Activated T-helper 1 cell treated with anti-CD3 and anti-CD28 coated beads, Interleukin-12 subunit alpha, Interleukin-12 subunit beta, Interleukin-2, Interleukin-4 antibody, amounts not matched to agents 30 ng/mL and 10 ng/mL and 1 ng/mL, durations not matched to agents 14 hours and 24 hours and 36 hours (primary cell): Measurements from ENCODE around the gene VIPR2. TPM values are rescaled to one million over a fixed set of nuclear protein-coding genes. Genes with fewer than 3 reads are reported as not detected.
"Not testable (repeated sequence)": the region's sequence is repeated elsewhere in the genome, so short reads cannot be mapped to it uniquely, and the experiment has no call there.

Experiments used
- DNase-seq: peaks from one replicate; pipeline ENCODE4 v3.0.0; 2021; ENCODE audit warnings: low spot score
- H3K27ac Mint-ChIP-seq: one replicate; pipeline ENCODE4 v1.8.0; 2021; ENCODE audit warnings: mild to moderate bottlenecking, mixed read lengths
- H3K27me3 Mint-ChIP-seq: one replicate; pipeline ENCODE4 v1.8.0; 2022; ENCODE audit warnings: mild to moderate bottlenecking, moderate library complexity, mixed read lengths; ENCODE audit not compliant: insufficient read depth
- H3K36me3 Mint-ChIP-seq: one replicate; pipeline ENCODE4 v1.8.0; 2021; ENCODE audit warnings: low read depth, mixed read lengths
- H3K4me1 Mint-ChIP-seq: one replicate; pipeline ENCODE4 v1.8.0; 2021; ENCODE audit warnings: low read depth, mixed read lengths
- H3K4me3 Mint-ChIP-seq: one replicate; pipeline ENCODE4 v1.8.0; 2021; ENCODE audit warnings: mild to moderate bottlenecking, moderate library complexity, mixed read lengths
- H3K9me3 Mint-ChIP-seq: one replicate; pipeline ENCODE4 v1.8.0; 2021; ENCODE audit warnings: mixed read lengths
- intact Hi-C: fragments of 100-400 bp; cut with micrococcal nuclease; formaldehyde crosslinking; loops from one replicate; pipeline ENCODE4 v1.15.1; 2024
- total RNA-seq: library from RNA; stranded (reverse); gene quantifications from 2 replicates; pipeline ENCODE4 v1.2.3, GENCODE V29; 2022

The VIPR2 gene
- total RNA-seq, 1 donor from 2014 or later = 0.70 TPM

DNA sequence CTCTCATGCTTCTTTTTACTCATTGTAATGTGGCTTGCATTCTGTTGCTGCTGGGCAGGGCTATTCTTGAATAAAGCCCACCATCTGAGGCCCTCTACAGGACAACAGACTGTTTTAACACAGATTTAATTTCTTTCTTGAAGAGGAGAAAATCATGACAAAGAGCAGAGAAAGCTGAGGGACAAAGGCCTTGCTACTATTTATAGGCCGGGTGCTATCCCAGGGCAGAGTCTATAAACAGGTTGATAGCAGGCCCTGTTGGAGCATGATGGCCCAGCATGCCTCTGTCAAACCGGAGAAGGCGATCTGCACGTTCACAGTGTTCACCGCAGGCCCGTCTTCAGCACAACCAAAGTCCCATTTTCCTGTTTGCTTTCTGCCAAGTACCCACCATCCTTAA is 3.0 kb downstream of the VIPR2 start:
- Mint-ChIP-seq H3K4me1 (no peaks in the 10 kb centered on the region), H3K4me3 (no peak overlapping the region), H3K9me3 (no peaks in the 10 kb centered on the region), H3K36me3 (no peaks in the 10 kb centered on the region), H3K27ac (peak overlapping the region; percentile 46), H3K27me3 (peaks cover 41% of the 10 kb centered on the region)
- intact Hi-C loops = loop anchor here (10.0 kb wide), 1 partner anchor 87 kb away; no protein-coding TSS in a partner anchor
- DNase-seq = no peak

DNA sequence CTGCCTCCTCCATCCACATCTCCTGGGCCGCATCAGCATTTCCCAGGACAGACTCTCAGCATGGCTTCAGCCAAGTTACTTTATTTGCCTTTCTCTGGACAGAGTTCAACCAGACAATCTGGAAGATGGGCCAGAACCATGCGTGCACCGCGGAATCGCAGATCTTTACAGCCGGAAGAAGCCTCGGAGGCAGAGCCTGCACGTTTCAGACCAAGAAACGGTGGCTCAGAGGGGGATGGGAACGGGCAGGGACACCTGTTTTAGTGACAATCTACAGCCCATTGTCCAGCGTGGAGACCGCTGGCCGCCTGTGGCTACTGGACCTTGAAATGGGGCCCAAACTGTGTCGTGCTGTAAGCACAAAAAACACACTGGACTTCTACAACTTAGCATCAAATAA is 3.5 kb downstream of the VIPR2 start:
- no peak overlapping the region for H3K4me3 Mint-ChIP-seq
- intact Hi-C loops = loop anchor here (10.0 kb wide), 1 partner anchor 86 kb away; no protein-coding TSS in a partner anchor
- no peak overlapping the region for H3K27ac Mint-ChIP-seq

DNA sequence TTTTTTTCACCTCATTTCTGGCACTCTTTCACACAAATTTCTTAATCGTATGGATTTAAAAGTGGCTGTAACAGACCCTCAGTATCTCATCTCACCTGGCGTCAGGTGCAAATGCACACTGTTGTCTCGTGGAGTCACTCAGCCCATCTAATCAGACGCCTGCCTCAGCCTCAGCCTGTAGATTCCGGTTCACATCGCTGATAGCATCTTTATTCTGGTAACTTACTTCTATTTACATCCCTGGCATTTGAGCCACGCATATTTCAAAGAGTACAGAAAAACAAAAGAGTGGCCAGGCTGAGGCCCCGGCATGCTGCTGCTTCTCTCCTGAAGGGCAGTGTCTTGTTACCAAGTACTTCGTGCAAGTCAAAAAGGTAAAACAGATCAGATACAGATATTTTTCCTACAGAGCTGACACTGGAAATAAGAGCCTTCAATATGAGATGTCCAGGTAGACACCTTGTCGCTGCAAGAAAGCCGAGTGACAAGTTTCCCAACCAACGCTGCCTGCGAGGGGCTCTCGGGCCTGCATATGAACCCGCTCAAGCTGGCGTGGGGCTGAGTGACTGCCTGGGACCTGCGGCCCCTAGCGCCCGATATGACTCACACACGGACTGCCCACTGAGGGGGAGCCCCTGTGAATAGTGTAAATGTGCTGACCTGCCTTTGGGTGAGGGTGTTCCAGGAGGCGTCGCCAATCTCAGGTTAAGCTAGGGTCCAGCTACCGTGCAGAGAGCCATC is 4.3 kb downstream of the VIPR2 start:
- no peak for DNase-seq
- H3K36me3 Mint-ChIP-seq = no peaks in the 10 kb centered on the region
- peaks cover 40% of the 10 kb centered on the region for H3K27me3 Mint-ChIP-seq
- no peak overlapping the region for H3K27ac Mint-ChIP-seq
- intact Hi-C loops = loop anchor here (10.0 kb wide), 1 partner anchor 86 kb away; no protein-coding TSS in a partner anchor
- H3K4me1 Mint-ChIP-seq = no peaks in the 10 kb centered on the region
- H3K4me3 Mint-ChIP-seq = no peak overlapping the region
- no peaks in the 10 kb centered on the region for H3K9me3 Mint-ChIP-seq

More for the DNA sequence above, 3.5 kb downstream of the VIPR2 start:
- Mint-ChIP-seq H3K36me3 (no peaks in the 10 kb centered on the region), H3K27me3 (peaks cover 41% of the 10 kb centered on the region), H3K9me3 (no peaks in the 10 kb centered on the region), H3K4me1 (no peaks in the 10 kb centered on the region)
- DNase-seq = no peak

DNA sequence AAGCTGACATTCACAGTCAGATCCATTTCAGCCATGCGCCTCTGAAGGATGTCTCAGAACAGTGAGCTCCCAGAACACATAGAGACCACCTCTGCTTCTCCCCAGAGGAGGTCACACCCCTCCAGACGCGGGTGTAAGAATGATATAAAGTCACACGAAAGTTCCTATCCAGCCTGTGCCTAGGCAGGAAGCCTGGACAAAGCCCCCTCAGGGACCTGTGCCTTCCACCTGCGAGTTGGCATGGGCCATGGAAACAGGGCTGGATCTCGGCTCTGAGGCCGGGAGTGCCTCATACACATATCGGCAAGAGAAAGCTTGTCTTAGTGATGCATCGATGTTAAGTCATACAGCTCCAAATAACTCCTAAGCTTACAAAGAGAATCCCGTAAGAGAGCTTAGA is 5.0 kb downstream of the VIPR2 start:
- no peak for DNase-seq

DNA sequence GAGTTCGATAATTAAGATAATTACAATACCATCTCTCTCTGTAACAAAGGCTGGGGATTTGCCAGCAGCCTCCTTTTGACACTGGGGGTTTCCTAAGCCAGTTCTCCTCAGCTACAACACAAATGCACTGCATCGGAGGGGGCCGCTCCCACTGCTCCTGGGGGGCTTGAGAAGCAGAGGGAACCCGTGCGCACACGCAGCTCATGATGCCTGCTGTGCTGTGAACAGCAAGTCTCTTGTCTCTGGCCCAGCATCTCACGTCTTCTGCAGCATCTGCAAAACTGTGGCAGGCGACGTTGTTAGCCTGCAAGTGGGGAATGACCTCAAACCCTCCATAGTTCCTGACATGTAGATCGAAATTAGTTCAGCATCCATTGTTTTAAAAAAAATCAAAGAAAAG is 5.5 kb downstream of the VIPR2 start:
- Mint-ChIP-seq H3K36me3 (no peaks in the 10 kb centered on the region), H3K4me1 (no peaks in the 10 kb centered on the region), H3K4me3 (no peak overlapping the region), H3K27me3 (peaks cover 38% of the 10 kb centered on the region), H3K9me3 (no peaks in the 10 kb centered on the region), H3K27ac (no peak overlapping the region)
- intact Hi-C loops = no loop called here
- no peak for DNase-seq

More for the DNA sequence above, 5.0 kb downstream of the VIPR2 start:
- no peak overlapping the region for H3K4me3 Mint-ChIP-seq
- no peaks in the 10 kb centered on the region for H3K36me3 Mint-ChIP-seq
- no peaks in the 10 kb centered on the region for H3K9me3 Mint-ChIP-seq
- H3K27me3 Mint-ChIP-seq = peaks cover 38% of the 10 kb centered on the region
- intact Hi-C loops = loop anchor here (10.0 kb wide), 1 partner anchor 85 kb away; no protein-coding TSS in a partner anchor
- H3K27ac Mint-ChIP-seq = no peak overlapping the region
- no peaks in the 10 kb centered on the region for H3K4me1 Mint-ChIP-seq

DNA sequence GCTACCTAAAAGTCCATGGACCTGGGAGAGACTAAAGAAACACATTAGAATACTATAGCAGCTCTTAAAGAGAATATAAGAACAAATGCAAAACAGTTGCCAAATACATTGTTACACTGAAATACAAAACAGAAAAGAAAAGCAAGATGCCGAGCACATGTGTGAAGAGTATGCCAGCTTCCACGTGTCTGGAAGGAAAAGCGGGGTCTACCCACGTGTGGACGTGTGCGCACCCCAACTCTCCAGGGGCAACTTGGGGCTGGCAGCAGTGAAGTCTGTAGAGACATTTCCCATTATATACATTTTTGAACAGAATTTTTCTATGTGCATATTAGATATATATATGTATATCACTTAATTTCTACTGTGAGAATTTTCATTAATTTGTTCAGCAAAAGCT is 6.2 kb downstream of the VIPR2 start:
- Mint-ChIP-seq H3K27ac (no peak overlapping the region), H3K4me1 (no peaks in the 10 kb centered on the region), H3K27me3 (peaks cover 31% of the 10 kb centered on the region), H3K4me3 (no peak overlapping the region), H3K36me3 (no peaks in the 10 kb centered on the region), H3K9me3 (no peaks in the 10 kb centered on the region)
- intact Hi-C loops = no loop called here
- DNase-seq = no peak

DNA sequence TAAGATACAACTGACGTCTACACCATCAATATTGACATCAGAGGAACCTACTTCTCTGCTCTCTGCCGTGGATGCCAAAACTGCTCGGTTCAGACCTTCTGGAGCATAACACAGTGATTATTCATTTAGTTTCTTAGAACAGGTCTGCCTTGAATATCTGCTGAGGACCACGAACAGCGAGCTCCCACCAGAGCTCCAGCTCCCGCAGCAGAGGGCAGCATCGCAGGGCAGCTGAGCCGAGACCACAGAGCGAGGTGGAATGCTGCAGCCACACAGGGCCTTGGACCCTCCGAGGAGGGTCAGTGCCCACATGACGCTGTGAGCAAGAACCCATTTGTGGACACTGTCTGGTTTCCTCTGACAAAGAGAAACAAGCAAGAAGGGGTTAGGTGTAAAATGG is 6.8 kb downstream of the VIPR2 start:
- Mint-ChIP-seq H3K4me1 (no peaks in the 10 kb centered on the region), H3K27ac (no peak overlapping the region), H3K4me3 (no peak overlapping the region), H3K36me3 (no peaks in the 10 kb centered on the region), H3K9me3 (no peaks in the 10 kb centered on the region), H3K27me3 (peaks cover 25% of the 10 kb centered on the region)
- DNase-seq = no peak
- intact Hi-C loops = no loop called here

DNA sequence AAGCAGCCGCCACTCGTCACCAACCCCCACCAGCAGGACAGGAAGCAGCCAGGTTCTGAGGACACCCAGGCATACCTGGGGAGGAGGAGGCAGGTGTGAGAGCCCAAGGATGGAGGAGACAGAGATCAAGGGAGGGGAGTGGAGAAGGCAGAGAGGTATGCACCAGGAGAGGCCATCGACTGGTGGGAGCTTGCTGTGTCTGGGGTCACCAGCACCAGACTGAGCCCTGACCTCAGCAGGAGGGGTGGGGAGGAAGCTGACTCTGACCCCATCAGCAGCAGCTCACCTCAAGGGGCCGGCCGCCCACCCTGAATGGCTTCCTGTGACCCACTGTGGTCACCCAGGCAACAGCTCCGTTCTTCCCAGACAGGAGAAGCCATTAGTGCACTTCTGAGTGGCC is 7.8 kb downstream of the VIPR2 start:
- Mint-ChIP-seq H3K27me3 (peaks cover 15% of the 10 kb centered on the region), H3K9me3 (no peaks in the 10 kb centered on the region), H3K4me3 (no peak overlapping the region), H3K27ac (no peak overlapping the region), H3K4me1 (no peaks in the 10 kb centered on the region), H3K36me3 (no peaks in the 10 kb centered on the region)
- intact Hi-C loops = no loop called here
- DNase-seq = no peak

DNA sequence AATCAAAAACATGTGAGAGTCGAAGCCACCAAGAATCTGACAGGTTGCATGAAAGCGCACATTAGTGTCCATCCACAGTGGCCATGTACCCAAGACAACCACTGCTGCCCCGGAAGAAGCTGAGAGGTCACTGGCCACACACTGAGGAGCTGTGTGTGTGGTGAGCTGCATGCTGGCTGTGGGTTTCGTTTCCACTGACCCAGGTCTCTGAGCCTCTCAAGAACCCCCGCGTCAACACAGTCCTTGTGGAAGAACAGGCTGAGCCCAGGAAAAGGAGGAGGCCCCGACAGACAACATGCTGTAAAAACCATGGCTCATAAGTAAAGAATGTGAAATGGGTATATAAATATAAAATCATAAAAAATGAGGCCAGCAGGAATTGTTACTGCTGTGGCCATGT is 8.2 kb downstream of the VIPR2 start:
- no peaks in the 10 kb centered on the region for H3K36me3 Mint-ChIP-seq
- intact Hi-C loops = no loop called here
- H3K27ac Mint-ChIP-seq = no peak overlapping the region
- H3K4me3 Mint-ChIP-seq = no peak overlapping the region
- H3K27me3 Mint-ChIP-seq = peaks cover 13% of the 10 kb centered on the region
- no peaks in the 10 kb centered on the region for H3K9me3 Mint-ChIP-seq
- no peak for DNase-seq
- no peaks in the 10 kb centered on the region for H3K4me1 Mint-ChIP-seq

DNA sequence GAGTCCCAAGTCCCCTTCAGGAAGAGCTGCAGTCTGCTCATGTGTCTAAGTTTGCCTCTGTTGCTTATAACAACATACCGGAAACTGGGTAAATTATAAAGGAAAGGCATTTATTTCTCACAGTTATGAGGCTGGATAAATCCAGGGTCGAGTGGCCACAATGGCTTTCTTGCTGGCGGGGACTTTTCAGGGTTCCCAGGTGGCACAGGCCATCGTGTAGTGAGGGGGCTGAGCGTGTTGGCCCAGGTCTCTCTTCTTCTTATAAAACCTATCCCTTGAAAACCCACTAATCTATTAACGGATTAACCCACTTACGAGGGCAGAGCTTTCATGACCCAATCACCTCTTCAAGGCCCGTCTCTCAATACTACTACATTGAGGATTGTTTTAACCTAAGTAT is 8.7 kb downstream of the VIPR2 start:
- intact Hi-C loops = no loop called here
- DNase-seq = no peak
- Mint-ChIP-seq H3K27me3 (peaks cover 12% of the 10 kb centered on the region), H3K4me1 (no peaks in the 10 kb centered on the region), H3K9me3 (no peaks in the 10 kb centered on the region), H3K27ac (no peak overlapping the region), H3K4me3 (no peak overlapping the region), H3K36me3 (no peaks in the 10 kb centered on the region)

DNA sequence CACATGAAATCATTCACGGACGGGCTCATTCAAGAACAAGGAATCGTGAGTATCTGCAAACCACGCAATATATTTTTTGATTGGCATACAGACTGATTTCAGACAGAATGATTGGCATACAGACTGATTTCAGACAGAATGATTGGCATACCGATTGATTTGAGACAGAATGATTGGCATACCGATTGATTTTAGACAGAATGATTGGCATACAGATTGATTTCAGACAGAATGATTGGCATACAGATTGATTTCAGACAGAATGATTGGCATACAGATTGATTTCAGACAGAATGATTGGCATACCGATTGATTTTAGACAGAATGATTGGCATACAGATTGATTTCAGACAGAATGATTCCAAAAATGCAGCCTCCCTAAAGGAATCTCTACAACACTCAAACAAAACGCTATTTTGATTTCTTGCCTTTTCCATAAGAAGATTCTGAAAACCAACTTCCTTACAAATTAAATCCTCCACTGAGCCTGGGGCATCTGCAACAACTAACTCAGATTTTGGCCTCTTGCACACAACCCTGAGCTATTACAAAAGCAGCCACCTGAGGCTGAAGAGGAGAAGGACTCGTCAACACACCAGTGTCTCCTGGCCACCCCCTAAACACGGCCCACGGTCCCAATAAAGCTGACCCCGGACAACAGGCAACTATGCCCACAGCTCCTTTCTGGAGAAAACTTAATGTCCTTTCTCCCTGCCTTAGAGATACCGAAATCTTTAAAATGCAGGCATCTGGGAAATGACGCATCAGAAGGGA is 11.8 kb downstream of the VIPR2 start:
- H3K36me3 Mint-ChIP-seq, H3K27me3 Mint-ChIP-seq, DNase-seq, H3K27ac Mint-ChIP-seq, H3K4me3 Mint-ChIP-seq, H3K4me1 Mint-ChIP-seq, H3K9me3 Mint-ChIP-seq: not testable (repeated sequence)
- intact Hi-C loops = loop anchor here (1.0 kb wide), 1 partner anchor 30 kb away; no protein-coding TSS in a partner anchor

DNA sequence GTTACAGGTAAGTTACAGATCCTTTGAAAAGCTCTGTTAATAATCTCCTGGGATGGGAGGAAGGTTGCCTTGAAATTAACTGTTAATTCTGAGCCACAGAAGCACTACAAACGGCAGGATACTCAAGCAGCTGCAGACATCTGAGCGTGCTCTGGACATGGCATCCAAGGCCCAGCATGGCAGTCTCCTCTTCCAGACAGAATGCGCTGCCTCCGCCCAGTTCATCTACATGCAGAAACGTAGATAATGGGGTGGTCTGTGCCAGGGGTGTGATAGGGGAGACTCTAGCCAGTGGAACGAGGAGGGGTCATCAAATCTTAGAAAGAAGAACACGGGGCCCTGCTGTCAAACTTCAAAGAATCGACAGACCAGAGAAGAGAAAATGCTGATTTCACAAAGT is 13.8 kb downstream of the VIPR2 start:
- H3K4me1 Mint-ChIP-seq = no peaks in the 10 kb centered on the region
- H3K27ac Mint-ChIP-seq = no peak overlapping the region
- no peaks in the 10 kb centered on the region for H3K9me3 Mint-ChIP-seq
- no peaks in the 10 kb centered on the region for H3K36me3 Mint-ChIP-seq
- H3K27me3 Mint-ChIP-seq = peaks cover 2% of the 10 kb centered on the region
- intact Hi-C loops = no loop called here
- no peak for DNase-seq
- no peak overlapping the region for H3K4me3 Mint-ChIP-seq

DNA sequence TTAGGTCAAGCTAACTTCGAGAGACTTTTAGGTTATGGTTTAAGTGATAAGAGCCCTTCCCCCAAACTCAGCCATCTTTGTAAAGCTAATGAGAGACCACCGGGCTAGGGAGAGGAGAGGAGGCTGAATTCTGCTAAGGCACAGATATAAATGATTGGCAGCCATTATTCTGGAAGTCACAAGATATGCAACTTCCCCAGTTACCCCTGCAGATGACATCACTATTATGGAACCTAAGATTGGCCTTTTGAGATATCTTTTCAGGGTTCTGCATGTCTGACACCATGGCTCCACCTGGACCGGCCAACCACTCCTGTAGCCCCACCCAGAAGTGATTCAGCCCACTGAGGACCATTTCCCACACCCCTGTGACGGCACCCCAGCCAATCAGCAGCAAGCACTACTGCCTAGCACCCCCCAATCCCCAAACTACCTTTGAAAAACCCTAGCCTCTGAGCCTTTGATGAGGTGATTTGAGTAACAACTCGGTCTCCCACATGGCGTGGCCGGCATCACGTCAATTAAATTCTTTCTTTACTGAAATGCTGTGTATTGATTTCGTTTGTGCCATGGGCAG is 14.4 kb downstream of the VIPR2 start:
- no peak for DNase-seq
- intact Hi-C loops = no loop called here
- peaks cover 2% of the 10 kb centered on the region for H3K27me3 Mint-ChIP-seq
- no peaks in the 10 kb centered on the region for H3K9me3 Mint-ChIP-seq
- no peaks in the 10 kb centered on the region for H3K36me3 Mint-ChIP-seq
- no peaks in the 10 kb centered on the region for H3K4me1 Mint-ChIP-seq
- peak overlapping the region; percentile 5 for H3K27ac Mint-ChIP-seq
- no peak overlapping the region for H3K4me3 Mint-ChIP-seq
